ENCODE data around the gene NCKIPSD. TPM values are rescaled to one million over a fixed set of nuclear protein-coding genes. Genes with fewer than 3 reads are reported as not detected.

The NCKIPSD gene
- total RNA-seq = 21.4 and 28.5 TPM in 2 replicates

GRCh38 chr3:48685603-48686511, at the start of gene NCKIPSD:
TSS of gene NCKIPSD (minus strand) at chr3:48685915. CDS start at chr3:48685807, 108 bp downstream.

GRCh38 chr3:48716982-48717746, 31.4 kb upstream of the NCKIPSD start, which contains the start of gene IP6K2:
TSS of gene IP6K2 (minus strand) at chr3:48717221. CDS start at chr3:48695291, 21,930 bp downstream.

GRCh38 chr3:48662753-48663488, 22.8 kb downstream of the NCKIPSD start, which contains the start of gene CELSR3:
TSS of gene CELSR3 (minus strand) at chr3:48662886. CDS start at chr3:48662634, 252 bp downstream.

GRCh38 chr3:48635222-48636021, 50.3 kb downstream of the NCKIPSD start, which contains the start of gene SLC26A6:
TSS of gene SLC26A6 (minus strand) at chr3:48635461. CDS start at chr3:48635393, 68 bp downstream.

Other genes with a start within 250 kb of the NCKIPSD start
- 15.8 and 17.2 TPM in 2 replicates for gene CCDC51, start 245.8 kb downstream of the NCKIPSD start, total RNA-seq
- 298 and 375 TPM in 2 replicates for gene TMA7, start 245.7 kb downstream of the NCKIPSD start, total RNA-seq
- gene ATRIP, start 239.2 kb downstream of the NCKIPSD start, total RNA-seq = 4.7 and 5.3 TPM in 2 replicates
- 119 and 121 TPM in 2 replicates for gene SHISA5, start 181.7 kb downstream of the NCKIPSD start, total RNA-seq
- gene PFKFB4, start 129.1 kb downstream of the NCKIPSD start, total RNA-seq = 12.0 and 14.8 TPM in 2 replicates
- gene UCN2, start 122.1 kb downstream of the NCKIPSD start, total RNA-seq = 0.31 and 0.64 TPM in 2 replicates
- gene COL7A1, start 90.6 kb downstream of the NCKIPSD start, total RNA-seq = 9.5 and 13.6 TPM in 2 replicates
- gene UQCRC1, start 76.3 kb downstream of the NCKIPSD start, total RNA-seq = 130 and 150 TPM in 2 replicates
- gene TMEM89, start 64.1 kb downstream of the NCKIPSD start, total RNA-seq = not detected in 2 replicates
- 17.7 and 19.2 TPM in 2 replicates for gene SLC26A6, start 50.5 kb downstream of the NCKIPSD start, total RNA-seq
- gene CELSR3, start 23.0 kb downstream of the NCKIPSD start, total RNA-seq = 1.5 and 2.2 TPM in 2 replicates
- 56.8 and 63.0 TPM in 2 replicates for gene IP6K2, start 31.3 kb upstream of the NCKIPSD start, total RNA-seq
- gene PRKAR2A, start 162.0 kb upstream of the NCKIPSD start, total RNA-seq = 21.2 and 30.6 TPM in 2 replicates
- gene SLC25A20, start 213.0 kb upstream of the NCKIPSD start, total RNA-seq = 15.5 and 16.7 TPM in 2 replicates
- gene ARIH2, start 232.9 kb upstream of the NCKIPSD start, total RNA-seq = 33.6 and 41.9 TPM in 2 replicates

All from cardiac ventricle fibroblast (primary cell).